Panc1 (cell line): ENCODE measurements around the gene IFRD1. TPM values are rescaled to one million over a fixed set of nuclear protein-coding genes. Genes with fewer than 3 reads are reported as not detected.

Experiments used
- ATAC-seq: fragments of 200-7000 bp; cut with Tn5 transposase; 2 replicates; pipeline ENCODE4 v1.9.1; 2020; ENCODE audit warnings: mild to moderate bottlenecking, moderate library complexity
- BruUV-seq: library from RNA; stranded (reverse); fragments of 400-500 nt; replicated peaks from 2 replicates; lab custom pipeline; 2021; lab: Mats Ljungman, UMichigan
- CTCF ChIA-PET: fragments of 300-600 bp; sonication (Branson Sonifier 250); formaldehyde crosslinking; loops from one replicate; lab custom pipeline; 2022; ENCODE audit warnings: antibody characterized with exemption; lab: Charles Lee
- POLR2A ChIA-PET: fragments of 300-600 bp; sonication (Branson Sonifier 250); formaldehyde crosslinking; loops from one replicate; lab custom pipeline; 2022; ENCODE audit warnings: antibody characterized with exemption; lab: Charles Lee
- DNase-seq: peaks from one replicate; pipeline ENCODE4 v3.0.0-alpha.2; 2010; ENCODE audit warnings: low read depth, low spot score
- H3K27ac ChIP-seq: 2 replicates; pipeline ENCODE4 v1.5.1; 2011; ENCODE audit warnings: mild to moderate bottlenecking, low read length, inconsistent platforms
- H3K27me3 ChIP-seq: fragments of 200-500 bp; sonication (Bioruptor generic); 2 replicates; pipeline ENCODE4 v1.6.0; 2014; ENCODE audit warnings: low read length, inconsistent platforms; ENCODE audit not compliant: control insufficient read depth, insufficient read depth
- H3K36me3 ChIP-seq: fragments of 200-500 bp; sonication (Bioruptor generic); 2 replicates; pipeline ENCODE4 v1.5.1; 2014; ENCODE audit warnings: inconsistent platforms, mild to moderate bottlenecking, low read length, moderate library complexity; ENCODE audit not compliant: control insufficient read depth, insufficient read depth
- H3K4me1 ChIP-seq: 2 replicates; pipeline ENCODE4 v1.5.1; 2011; ENCODE audit warnings: inconsistent platforms, mild to moderate bottlenecking, low read length, moderate library complexity; ENCODE audit not compliant: control insufficient read depth, insufficient read depth
- H3K4me3 ChIP-seq, 2 experiments: 2 replicates each; pipeline ENCODE4 v1.5.1; 2011 to 2012; ENCODE audit warnings: low read depth in 2 of 2, low read length in 2 of 2, mild to moderate bottlenecking in 2 of 2, inconsistent platforms in 1 of 2, moderate library complexity in 1 of 2
- H3K9me3 ChIP-seq: fragments of 200-500 bp; sonication (Bioruptor generic); 2 replicates; pipeline ENCODE4 v1.5.1; 2014; ENCODE audit warnings: low read depth, mild to moderate bottlenecking, inconsistent platforms, low read length, moderate library complexity; ENCODE audit not compliant: control insufficient read depth, insufficient read depth
- CTCF ChIP-seq: fragments of 450-650 bp; IDR thresholded peaks from 2 replicates; pipeline ENCODE4 v1.5.1; 2017; ENCODE audit warnings: mild to moderate bottlenecking
- POLR2AphosphoS5 ChIP-seq: IDR thresholded peaks from 2 replicates; pipeline ENCODE4 v1.6.1; 2012; ENCODE audit warnings: mild to moderate bottlenecking, low read depth, low read length, moderate library complexity
- REST ChIP-seq, 2 experiments: IDR thresholded peaks; 2 replicates each; pipeline ENCODE4 v1.6.1; 2011 to 2012; ENCODE audit warnings: low read depth in 2 of 2, control low read depth in 1 of 2, low read length in 1 of 2, mild to moderate bottlenecking in 1 of 2, moderate library complexity in 1 of 2; ENCODE audit not compliant: insufficient read depth in 1 of 2
- SIN3A ChIP-seq: IDR thresholded peaks from 2 replicates; pipeline ENCODE4 v1.6.1; 2012; ENCODE audit warnings: low read depth, mild to moderate bottlenecking, low read length, moderate library complexity, borderline replicate concordance; ENCODE audit not compliant: insufficient read depth
- TCF7L2 ChIP-seq: IDR thresholded peaks from 2 replicates; pipeline ENCODE4 v1.6.1; 2011; ENCODE audit warnings: mild to moderate bottlenecking, low read depth, low read length, inconsistent platforms
- in situ Hi-C: cut with HindIII; loops from 2 replicates; pipeline ENCODE4 v1.10.0; 2016; ENCODE audit warnings: low sequenced_read_pairs, low pct_unique_long_range_greater_than_20kb
- intact Hi-C: fragments of 100-400 bp; cut with micrococcal nuclease; formaldehyde crosslinking; loops from one replicate; pipeline ENCODE4 v1.10.0; 2022; ENCODE audit not compliant: unreplicated experiment
- total RNA-seq: library from RNA; stranded (reverse); gene quantifications from one replicate; pipeline ENCODE4 v1.2.1, GENCODE V29; 2021; ENCODE audit not compliant: unreplicated experiment

Gene IFRD1
- total RNA-seq, 1 experiment from 2014 or later: 54.3 TPM

GRCh38 chr7:112411186-112411795, 39.0 kb upstream of the IFRD1 start:
- Histone ChIP-seq H3K4me3 (no peak overlapping the region), H3K4me1 (no peaks in the 10 kb centered on the region), H3K9me3 (no peaks in the 10 kb centered on the region), H3K27me3 (peaks cover 7% of the 10 kb centered on the region; the same call in 1 of the 2 replicates), H3K27ac (no peak overlapping the region), H3K36me3 (no peaks in the 10 kb centered on the region)
- TF ChIP-seq TCF7L2 (no peak), CTCF (peak; percentile 75)
- DNase-seq (no peak), ATAC-seq (no peak; the same call in 1 of the 2 replicates)
- BruUV-seq: no TSS peak
- POLR2A ChIA-PET: no interaction called here
- in situ Hi-C loops (no loop called here), intact Hi-C loops (no loop called here)
- CTCF ChIA-PET: interaction anchor here (1.4 kb wide), 1 partner anchor 648 kb away, joined by 6 read pairs; no protein-coding TSS in a partner anchor

GRCh38 chr7:112414855-112415490, 35.3 kb upstream of the IFRD1 start:
- H3K27ac ChIP-seq: no peak overlapping the region
- DNase-seq (no peak), ATAC-seq (peak; percentile 89)
- H3K27me3 ChIP-seq: 0 out of 2 replicates have a peak, but pooled peaks cover 4% of the 10 kb centered on the region
- intact Hi-C loops (loop anchor here (1.0 to 5.0 kb wide), 2 partner anchors 652 to 673 kb away; no protein-coding TSS in a partner anchor), in situ Hi-C loops (no loop called here)
- ChIA-PET CTCF (no interaction called here), POLR2A (no interaction called here)
- TF ChIP-seq SIN3A (no peak), CTCF (peak; percentile 75)
- H3K9me3 ChIP-seq: no peaks in the 10 kb centered on the region
- H3K36me3 ChIP-seq: no peaks in the 10 kb centered on the region; the same call in 1 of the 2 replicates
- no peaks in the 10 kb centered on the region for H3K4me1 ChIP-seq
- no TSS peak for BruUV-seq
- H3K4me3 ChIP-seq: no peak overlapping the region

GRCh38 chr7:112416127-112416526, 34.1 kb upstream of the IFRD1 start:
- intact Hi-C loops: loop anchor here (5.0 kb wide), 1 partner anchor 674 kb away; no protein-coding TSS in a partner anchor
- TF ChIP-seq CTCF: no peak
- no peak for TF ChIP-seq POLR2AphosphoS5
- no peak for TF ChIP-seq REST (IDR thresholded peaks at IDR 0.05; ENCODE audit: insufficient read depth in 1 of 2, low read depth in 2 of 2, low read length in 1 of 2)
- TF ChIP-seq TCF7L2: no peak
- TF ChIP-seq SIN3A: no peak
- no peak for DNase-seq
- H3K4me3 ChIP-seq: no peak overlapping the region
- in situ Hi-C loops: no loop called here
- 0 out of 2 replicates have a peak, but pooled peaks cover 4% of the 10 kb centered on the region for H3K27me3 ChIP-seq
- no peaks in the 10 kb centered on the region for H3K9me3 ChIP-seq
- H3K4me1 ChIP-seq: peaks cover 7% of the 10 kb centered on the region; the same call in 1 of the 2 replicates
- CTCF ChIA-PET: interaction anchor here (0.6 to 0.7 kb wide), 2 partner anchors 80 to 616 kb away, joined by 3 to 9 read pairs; no protein-coding TSS in a partner anchor
- POLR2A ChIA-PET: no interaction called here
- no TSS peak for BruUV-seq
- H3K27ac ChIP-seq: no peak overlapping the region
- ATAC-seq: no peak
- H3K36me3 ChIP-seq: no peaks in the 10 kb centered on the region; the same call in 1 of the 2 replicates
